ENCODE measurements around the gene DNAJB2.

DNAJB2 gene

DNA sequence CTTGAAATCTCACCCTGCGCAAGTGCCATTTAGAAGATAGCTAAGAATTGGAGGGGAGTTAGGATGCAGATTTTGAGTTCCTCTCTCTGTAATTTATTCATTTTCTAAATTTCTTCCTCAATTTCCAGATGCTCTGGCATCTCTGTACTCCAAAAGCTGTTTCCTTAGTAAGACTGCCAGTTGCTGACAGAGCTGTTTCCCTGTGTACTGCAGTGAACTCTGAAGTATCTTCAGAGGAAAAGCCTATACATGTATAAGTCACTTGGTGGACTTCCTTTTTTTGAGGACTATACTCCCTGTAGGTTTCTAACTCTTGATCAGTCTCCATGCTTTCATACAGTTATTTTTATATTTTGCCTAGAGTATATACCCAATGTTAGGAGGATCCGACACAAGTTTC, 54.9 kb downstream of the DNAJB2 start:
- no peaks in the 10 kb centered on the region for H3K9me3 ChIP-seq (ENCODE audit: control insufficient read depth, low read length)
- no CpG with 5 or more reads among the region's 2 CpGs for WGBS, 2 experiments (ENCODE audit: insufficient coverage in 2 of 2)
- H3K36me3 ChIP-seq (ENCODE audit: control insufficient read depth, insufficient read depth, low read length), result no peaks in the 10 kb centered on the region
- no peak overlapping the region for H3K27ac ChIP-seq (ENCODE audit: low read depth, low read length, severe bottlenecking)
- H3K4me1 ChIP-seq (ENCODE audit: control insufficient read depth, insufficient read depth, low read length, poor library complexity, severe bottlenecking), result no peaks in the 10 kb centered on the region
- no peak overlapping the region for H3K4me3 ChIP-seq (ENCODE audit: extremely low read depth, insufficient read depth, low read length, poor library complexity, severe bottlenecking)

DNA sequence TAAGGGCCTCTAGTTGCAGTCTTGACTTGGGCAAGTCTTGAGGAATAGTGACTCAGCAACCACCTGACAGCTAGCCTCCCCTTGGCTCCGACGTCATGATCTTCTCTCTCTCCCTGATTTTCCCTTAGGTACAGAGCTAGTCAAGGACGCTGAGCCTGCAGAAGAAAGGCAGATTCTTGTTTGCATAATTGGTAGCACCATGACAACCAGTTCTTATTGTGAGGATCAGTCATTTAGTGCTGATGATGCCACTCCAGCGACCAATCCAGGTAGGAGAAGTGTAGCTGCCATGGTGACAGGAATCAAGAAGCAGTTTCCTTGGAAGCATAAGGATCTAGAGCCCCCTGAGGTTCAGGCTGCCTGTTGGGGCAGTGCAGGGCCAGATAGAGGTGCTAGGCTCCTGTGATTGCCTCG, 56.2 kb downstream of the DNAJB2 start:
- Histone ChIP-seq H3K4me3 (ENCODE audit: extremely low read depth, insufficient read depth, low read length, poor library complexity, severe bottlenecking) (no peak overlapping the region), H3K27ac (ENCODE audit: low read depth, low read length, severe bottlenecking) (no peak overlapping the region), H3K36me3 (ENCODE audit: control insufficient read depth, insufficient read depth, low read length) (no peaks in the 10 kb centered on the region), H3K4me1 (ENCODE audit: control insufficient read depth, insufficient read depth, low read length, poor library complexity, severe bottlenecking) (no peaks in the 10 kb centered on the region), H3K9me3 (ENCODE audit: control insufficient read depth, low read length) (no peaks in the 10 kb centered on the region)
- WGBS, 2 experiments (ENCODE audit: insufficient coverage in 2 of 2), result 41 to 43% methylated on average over 5 of the region's 5 CpGs

All from mesodermal cell (in vitro differentiated cells).